ENCODE measurements around the gene TMEM252.

Gene TMEM252

DNA sequence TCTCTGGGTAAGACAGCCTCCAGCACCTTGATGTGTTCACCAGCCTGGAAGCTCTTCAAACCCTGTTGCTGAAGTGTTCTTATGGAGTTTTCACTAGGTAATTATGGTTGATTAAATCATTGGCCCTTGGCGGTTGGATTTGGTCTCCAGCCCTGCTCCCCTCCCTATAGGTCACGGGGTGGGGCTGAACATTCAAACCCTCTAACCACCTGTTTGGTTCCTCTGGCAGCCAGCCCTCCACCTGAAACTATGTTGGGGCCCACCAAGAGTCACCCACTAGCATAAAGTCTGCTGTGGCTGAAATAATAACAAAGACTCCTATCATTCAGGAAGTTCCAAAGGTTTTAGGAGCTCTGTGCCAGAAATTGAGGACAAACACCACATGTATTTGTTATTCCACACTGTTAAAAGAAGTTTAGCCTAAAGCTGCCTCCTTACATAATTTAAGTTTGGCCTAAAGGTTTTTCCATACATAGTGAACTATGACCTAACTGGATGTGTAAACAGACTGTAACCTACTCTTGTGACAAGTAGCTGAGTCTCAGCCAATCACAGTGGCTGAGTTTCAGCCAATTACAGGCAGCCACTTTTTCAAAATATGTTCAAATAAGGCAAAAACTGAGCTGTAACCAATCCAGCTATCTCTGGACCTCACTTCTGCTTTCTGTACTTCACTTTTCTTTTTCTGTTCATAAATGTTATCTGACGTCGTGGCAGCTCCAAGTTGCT, 34.8 kb downstream of the TMEM252 start:
- Histone ChIP-seq H3K4me1 (ENCODE audit: insufficient read depth, low read length) (peaks cover 13% of the 10 kb centered on the region), H3K9me3 (ENCODE audit: low read length) (no peaks in the 10 kb centered on the region), H3K36me3 (ENCODE audit: insufficient read depth, low read length) (no peaks in the 10 kb centered on the region), H2AFZ (ENCODE audit: low read depth, low read length) (no peak overlapping the region), H3K4me3 (ENCODE audit: low read length) (no peak overlapping the region), H3K27me3 (ENCODE audit: insufficient read depth, low read length) (no peaks in the 10 kb centered on the region)

DNA sequence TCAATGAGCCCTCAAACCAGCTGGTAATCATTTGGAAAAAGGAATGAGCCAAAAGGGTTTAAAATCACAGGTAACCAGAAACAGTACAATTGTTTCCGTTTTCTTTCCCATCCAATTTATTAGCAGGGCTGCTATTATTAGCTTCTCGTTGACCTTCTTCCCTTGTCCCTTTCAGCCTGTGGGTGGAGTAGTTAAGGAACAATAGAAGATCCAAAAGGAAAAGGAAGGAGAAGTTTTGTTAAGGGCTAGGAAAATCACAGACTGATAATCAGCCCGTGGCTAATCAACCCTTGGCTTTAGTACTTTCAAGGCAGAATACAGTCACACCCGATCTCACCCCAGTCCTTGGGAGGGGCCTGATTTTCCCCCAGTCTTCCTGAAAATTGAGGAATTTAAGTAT, 38.4 kb downstream of the TMEM252 start:
- H3K27me3 ChIP-seq (ENCODE audit: insufficient read depth, low read length), result peaks cover 4% of the 10 kb centered on the region
- no peak overlapping the region for H3K4me3 ChIP-seq (ENCODE audit: low read length)
- H3K4me1 ChIP-seq (ENCODE audit: insufficient read depth, low read length), result no peaks in the 10 kb centered on the region
- no peak overlapping the region for H2AFZ ChIP-seq (ENCODE audit: low read depth, low read length)
- no peaks in the 10 kb centered on the region for H3K36me3 ChIP-seq (ENCODE audit: insufficient read depth, low read length)
- H3K9me3 ChIP-seq (ENCODE audit: low read length), result no peaks in the 10 kb centered on the region

- no peaks in the 10 kb centered on the region for H3K4me1 ChIP-seq (ENCODE audit: insufficient read depth, low read length)
- H3K36me3 ChIP-seq (ENCODE audit: insufficient read depth, low read length), result no peaks in the 10 kb centered on the region
- H3K4me3 ChIP-seq (ENCODE audit: low read length), result no peak overlapping the region
- H3K27me3 ChIP-seq (ENCODE audit: insufficient read depth, low read length), result peaks cover 7% of the 10 kb centered on the region
- no peaks in the 10 kb centered on the region for H3K9me3 ChIP-seq (ENCODE audit: low read length)
- no peak overlapping the region for H2AFZ ChIP-seq (ENCODE audit: low read depth, low read length)
Observed at GRCh38 chr9:68500457-68501381, 40.0 kb downstream of the TMEM252 start.

GRCh38 chr9:68498816-68499215, 41.9 kb downstream of the TMEM252 start:
- Histone ChIP-seq H3K4me1 (ENCODE audit: insufficient read depth, low read length) (no peaks in the 10 kb centered on the region), H2AFZ (ENCODE audit: low read depth, low read length) (no peak overlapping the region), H3K36me3 (ENCODE audit: insufficient read depth, low read length) (no peaks in the 10 kb centered on the region), H3K9me3 (ENCODE audit: low read length) (no peaks in the 10 kb centered on the region), H3K27me3 (ENCODE audit: insufficient read depth, low read length) (peaks cover 7% of the 10 kb centered on the region), H3K4me3 (ENCODE audit: low read length) (no peak overlapping the region)

DNA sequence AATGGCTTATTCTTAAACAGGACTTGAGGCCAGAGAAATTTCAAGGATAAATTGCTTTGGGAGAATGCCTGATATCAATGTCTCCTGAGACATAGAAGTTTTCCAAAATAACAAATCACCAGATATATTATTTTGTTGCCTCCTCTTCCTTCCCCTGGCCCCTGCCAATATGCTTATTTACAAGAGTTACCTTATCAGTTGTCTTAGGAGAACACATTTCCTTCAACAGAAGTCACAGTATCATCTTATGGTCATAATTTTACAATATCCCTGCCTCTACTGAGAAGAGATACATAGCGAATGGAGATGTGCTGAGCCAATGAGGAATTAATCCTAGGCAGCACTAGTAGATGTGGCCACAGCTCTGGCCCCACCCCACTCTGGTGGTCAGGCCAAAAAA, 43.1 kb downstream of the TMEM252 start:
- H3K27me3 ChIP-seq (ENCODE audit: insufficient read depth, low read length), result peaks cover 7% of the 10 kb centered on the region
- H3K4me1 ChIP-seq (ENCODE audit: insufficient read depth, low read length), result no peaks in the 10 kb centered on the region
- no peak overlapping the region for H3K4me3 ChIP-seq (ENCODE audit: low read length)
- H2AFZ ChIP-seq (ENCODE audit: low read depth, low read length), result no peak overlapping the region
- no peaks in the 10 kb centered on the region for H3K9me3 ChIP-seq (ENCODE audit: low read length)
- H3K36me3 ChIP-seq (ENCODE audit: insufficient read depth, low read length), result no peaks in the 10 kb centered on the region

- Histone ChIP-seq H3K36me3 (ENCODE audit: insufficient read depth, low read length) (no peaks in the 10 kb centered on the region), H3K4me3 (ENCODE audit: low read length) (no peak overlapping the region), H2AFZ (ENCODE audit: low read depth, low read length) (no peak overlapping the region), H3K27me3 (ENCODE audit: insufficient read depth, low read length) (peaks cover 7% of the 10 kb centered on the region), H3K9me3 (ENCODE audit: low read length) (no peaks in the 10 kb centered on the region), H3K4me1 (ENCODE audit: insufficient read depth, low read length) (no peaks in the 10 kb centered on the region)
Observed at GRCh38 chr9:68496356-68496755, 44.3 kb downstream of the TMEM252 start.

DNA sequence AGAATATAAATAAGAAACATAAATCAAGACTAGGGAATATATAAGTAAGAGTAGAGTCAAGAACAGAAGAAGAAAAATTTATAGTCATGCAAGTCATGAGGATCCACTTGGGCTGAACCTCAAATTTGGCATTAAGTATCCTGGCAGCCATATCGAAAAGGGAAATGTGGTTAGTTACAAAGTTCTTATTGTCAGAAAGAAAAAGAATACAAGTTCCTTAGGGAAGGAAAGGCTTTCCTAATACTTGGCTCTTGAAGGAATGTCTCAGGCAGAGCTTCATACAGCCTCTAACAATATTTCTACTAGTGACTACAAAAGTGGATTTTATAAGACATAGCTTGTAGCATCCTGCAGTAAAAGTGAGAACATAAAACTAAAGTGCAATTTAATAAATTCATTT, 45.4 kb downstream of the TMEM252 start:
- Histone ChIP-seq H3K9me3 (ENCODE audit: low read length) (no peaks in the 10 kb centered on the region), H3K4me1 (ENCODE audit: insufficient read depth, low read length) (no peaks in the 10 kb centered on the region), H3K27me3 (ENCODE audit: insufficient read depth, low read length) (peaks cover 7% of the 10 kb centered on the region), H2AFZ (ENCODE audit: low read depth, low read length) (no peak overlapping the region), H3K4me3 (ENCODE audit: low read length) (no peak overlapping the region), H3K36me3 (ENCODE audit: insufficient read depth, low read length) (no peaks in the 10 kb centered on the region)

- Histone ChIP-seq H2AFZ (ENCODE audit: low read depth, low read length) (no peak overlapping the region), H3K27me3 (ENCODE audit: insufficient read depth, low read length) (peaks cover 3% of the 10 kb centered on the region), H3K4me1 (ENCODE audit: insufficient read depth, low read length) (no peaks in the 10 kb centered on the region)
Observed at GRCh38 chr9:68493958-68494577, 46.6 kb downstream of the TMEM252 start.

DNA sequence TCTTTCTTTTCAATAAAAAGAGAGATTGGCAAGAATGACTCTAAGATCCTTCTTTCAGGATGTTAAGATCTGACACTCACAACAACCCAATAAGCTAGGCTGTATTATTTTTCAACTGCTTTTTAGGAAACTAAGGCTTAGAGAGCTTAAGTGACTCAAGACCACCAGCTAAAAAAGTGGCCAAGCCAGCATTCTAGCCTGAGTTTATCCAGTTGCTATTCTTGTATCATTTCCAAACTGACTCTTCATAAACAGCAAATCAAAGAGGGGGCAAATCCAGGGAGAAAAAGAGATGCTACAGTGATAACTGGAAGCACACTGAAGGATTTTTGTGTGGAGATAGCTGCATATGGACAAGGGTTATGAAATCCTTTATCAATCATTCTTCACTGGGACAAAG, 47.1 kb downstream of the TMEM252 start:
- no peaks in the 10 kb centered on the region for H3K9me3 ChIP-seq (ENCODE audit: low read length)
- H3K4me1 ChIP-seq (ENCODE audit: insufficient read depth, low read length), result no peaks in the 10 kb centered on the region
- H3K27me3 ChIP-seq (ENCODE audit: insufficient read depth, low read length), result peaks cover 3% of the 10 kb centered on the region
- H3K36me3 ChIP-seq (ENCODE audit: insufficient read depth, low read length), result no peaks in the 10 kb centered on the region
- H3K4me3 ChIP-seq (ENCODE audit: low read length), result no peak overlapping the region
- no peak overlapping the region for H2AFZ ChIP-seq (ENCODE audit: low read depth, low read length)

More at GRCh38 chr9:68493958-68494577, 46.6 kb downstream of the TMEM252 start:
- H3K9me3 ChIP-seq (ENCODE audit: low read length), result no peaks in the 10 kb centered on the region
- no peak overlapping the region for H3K4me3 ChIP-seq (ENCODE audit: low read length)
- no peaks in the 10 kb centered on the region for H3K36me3 ChIP-seq (ENCODE audit: insufficient read depth, low read length)

GRCh38 chr9:68492806-68493205, 47.9 kb downstream of the TMEM252 start:
- Histone ChIP-seq H3K36me3 (ENCODE audit: insufficient read depth, low read length) (no peaks in the 10 kb centered on the region), H3K9me3 (ENCODE audit: low read length) (no peaks in the 10 kb centered on the region), H3K27me3 (ENCODE audit: insufficient read depth, low read length) (peaks cover 3% of the 10 kb centered on the region), H3K4me1 (ENCODE audit: insufficient read depth, low read length) (no peaks in the 10 kb centered on the region), H2AFZ (ENCODE audit: low read depth, low read length) (no peak overlapping the region), H3K4me3 (ENCODE audit: low read length) (no peak overlapping the region)

GRCh38 chr9:68489646-68490045, 51.0 kb downstream of the TMEM252 start:
- Histone ChIP-seq H3K36me3 (ENCODE audit: insufficient read depth, low read length) (no peaks in the 10 kb centered on the region), H2AFZ (ENCODE audit: low read depth, low read length) (no peak overlapping the region), H3K27me3 (ENCODE audit: insufficient read depth, low read length) (no peaks in the 10 kb centered on the region), H3K4me3 (ENCODE audit: low read length) (no peak overlapping the region), H3K9me3 (ENCODE audit: low read length) (no peaks in the 10 kb centered on the region), H3K4me1 (ENCODE audit: insufficient read depth, low read length) (no peaks in the 10 kb centered on the region)

DNA sequence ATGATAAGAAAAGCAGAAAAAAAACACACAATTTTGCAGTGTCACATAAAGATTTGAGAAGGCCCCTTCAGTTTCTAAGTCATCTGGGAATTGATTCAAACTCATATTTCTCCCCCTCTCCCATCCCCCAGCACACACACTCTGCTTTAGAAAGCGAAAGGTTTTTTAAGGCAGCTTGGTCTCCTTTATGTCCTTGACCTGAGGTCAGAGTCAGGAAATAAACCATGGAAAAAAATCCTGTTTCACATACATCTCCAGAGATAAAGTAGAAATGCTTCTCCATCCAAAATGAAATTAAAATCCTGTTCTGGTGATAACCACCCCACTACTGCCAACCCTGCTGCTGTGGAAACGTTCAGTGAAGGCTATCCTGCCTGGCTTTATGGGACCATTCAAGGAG, 52.6 kb downstream of the TMEM252 start:
- H2AFZ ChIP-seq (ENCODE audit: low read depth, low read length), result no peak overlapping the region
- no peaks in the 10 kb centered on the region for H3K27me3 ChIP-seq (ENCODE audit: insufficient read depth, low read length)
- no peaks in the 10 kb centered on the region for H3K4me1 ChIP-seq (ENCODE audit: insufficient read depth, low read length)
- H3K9me3 ChIP-seq (ENCODE audit: low read length), result no peaks in the 10 kb centered on the region
- no peaks in the 10 kb centered on the region for H3K36me3 ChIP-seq (ENCODE audit: insufficient read depth, low read length)
- H3K4me3 ChIP-seq (ENCODE audit: low read length), result no peak overlapping the region

All from neuron (in vitro differentiated cells).